Activated T-cell treated with anti-CD3 and anti-CD28 coated beads for 1 hour (primary cell): ENCODE data around the gene MOB3C.

Source experiments
- DNase-seq: peaks from one replicate; pipeline ENCODE4 v3.0.0-alpha.2; 2020; ENCODE audit warnings: low read depth

The MOB3C gene

DNA sequence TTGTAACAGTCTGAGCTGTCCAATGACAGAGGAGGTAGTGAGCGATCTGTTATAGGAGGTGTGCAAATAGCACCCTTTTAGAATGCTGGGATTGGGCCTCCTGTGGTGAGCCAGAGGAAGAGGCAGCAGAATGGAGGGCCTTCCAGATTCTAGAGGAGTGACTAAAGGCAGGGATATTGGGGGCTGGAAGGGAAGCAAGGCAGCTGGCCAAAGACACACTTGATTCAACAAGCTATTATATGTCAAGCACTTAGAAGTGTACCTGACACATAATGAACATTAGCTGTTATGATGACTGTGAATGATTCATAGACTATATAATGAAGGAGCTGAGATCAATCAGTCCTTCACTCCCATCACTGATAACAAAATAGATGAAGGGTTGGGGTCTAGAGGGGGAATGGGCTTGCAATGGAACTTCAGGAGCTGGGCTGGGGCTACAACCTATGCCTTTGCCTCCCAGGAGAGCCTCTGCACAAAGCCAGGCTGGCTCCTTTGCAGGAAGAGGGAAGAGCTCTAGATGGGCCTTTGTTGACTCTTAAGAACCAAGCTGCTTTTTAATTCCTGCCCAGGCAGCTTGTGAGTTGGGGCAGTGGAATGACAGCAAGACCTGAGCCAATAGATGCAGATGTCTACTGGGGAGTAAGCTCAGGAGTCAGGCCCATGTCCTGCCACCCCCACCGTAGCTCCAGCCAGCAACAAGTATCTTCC, 10.2 kb downstream of the MOB3C start:
- no peak for DNase-seq

DNA sequence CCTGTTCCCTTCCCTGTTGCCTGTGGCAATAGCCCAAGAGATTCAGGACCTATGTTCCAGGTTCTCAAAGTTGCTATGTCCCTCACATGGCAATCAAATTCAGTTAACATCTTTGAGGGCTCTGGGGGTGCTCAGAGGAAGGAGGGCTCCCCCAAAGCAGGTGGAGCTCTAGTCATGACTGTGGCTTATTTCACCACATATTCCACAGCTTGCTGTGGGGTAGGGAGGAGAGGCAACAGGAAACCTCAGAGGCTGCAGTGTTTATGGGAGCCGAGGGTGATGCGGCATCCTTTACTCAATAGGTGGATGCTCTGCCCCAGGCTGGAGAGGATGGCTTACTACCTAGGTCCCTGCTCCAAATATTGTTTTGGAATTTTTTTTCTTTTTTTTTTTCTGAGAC, 11.4 kb downstream of the MOB3C start:
- no peak for DNase-seq

GRCh38 chr1:46603858-46604549, 12.6 kb downstream of the MOB3C start, which contains the start of gene MKNK1:
MKNK1 (minus strand) TSS chr1:46604268; CDS start chr1:46583327, 20,941 bp downstream.
- DNase-seq, result peak; percentile 99

DNA sequence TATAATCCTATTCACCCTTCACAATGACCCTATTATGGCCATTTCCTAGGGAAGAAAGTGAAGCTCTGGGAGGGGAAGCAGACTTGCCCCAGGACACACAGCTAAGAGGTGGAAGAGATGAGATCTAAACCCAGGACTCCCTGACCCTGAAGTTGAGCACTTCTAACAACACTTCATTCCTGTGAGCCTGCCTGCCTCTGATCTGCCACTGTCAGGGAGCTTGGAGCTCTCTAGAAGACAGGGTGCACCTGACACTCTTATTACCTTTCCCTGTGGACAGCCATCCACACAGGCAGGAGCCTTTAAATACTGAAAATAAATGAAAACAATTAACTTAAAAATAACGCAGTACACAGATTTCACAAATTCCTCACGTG, 13.1 kb downstream of the MOB3C start:
- DNase-seq, result no peak

DNA sequence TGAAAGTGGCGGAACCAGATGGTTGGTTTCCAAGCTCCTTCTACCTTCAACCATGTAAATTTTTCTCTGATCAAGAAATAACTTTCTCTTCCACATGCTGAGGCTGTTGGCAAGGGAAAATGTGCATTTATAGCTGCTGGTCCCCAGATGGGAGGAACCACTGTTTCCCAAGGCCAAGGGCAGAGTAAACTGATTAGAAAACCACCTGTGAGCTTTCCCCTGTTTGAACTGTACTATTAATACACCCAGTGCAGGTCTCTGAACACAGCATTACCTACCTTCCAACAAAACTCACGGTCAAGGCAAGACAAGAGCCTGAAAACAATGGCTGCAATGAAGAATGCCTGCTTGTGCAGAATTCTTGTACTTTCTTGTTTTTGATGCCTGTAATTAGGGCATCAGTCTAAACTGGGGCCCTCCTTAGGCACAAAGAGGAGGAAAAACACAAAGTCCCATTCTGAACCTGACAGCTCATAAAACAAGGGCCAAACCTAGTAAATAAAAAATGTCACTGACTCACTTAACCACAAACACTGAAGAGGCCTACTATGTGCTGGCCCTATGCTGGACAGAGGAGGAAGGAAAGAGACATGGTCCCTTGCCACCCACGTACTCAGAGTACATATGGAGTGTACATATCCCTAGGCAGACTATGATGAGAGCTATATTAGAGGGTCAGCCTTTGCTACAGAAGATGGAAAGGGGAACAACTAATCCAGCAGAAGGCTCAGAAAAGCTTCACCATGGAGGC, 15.2 kb downstream of the MOB3C start:
- no peak for DNase-seq

- DNase-seq, result no peak
Observed at GRCh38 chr1:46599059-46599970, 17.3 kb downstream of the MOB3C start.

DNA sequence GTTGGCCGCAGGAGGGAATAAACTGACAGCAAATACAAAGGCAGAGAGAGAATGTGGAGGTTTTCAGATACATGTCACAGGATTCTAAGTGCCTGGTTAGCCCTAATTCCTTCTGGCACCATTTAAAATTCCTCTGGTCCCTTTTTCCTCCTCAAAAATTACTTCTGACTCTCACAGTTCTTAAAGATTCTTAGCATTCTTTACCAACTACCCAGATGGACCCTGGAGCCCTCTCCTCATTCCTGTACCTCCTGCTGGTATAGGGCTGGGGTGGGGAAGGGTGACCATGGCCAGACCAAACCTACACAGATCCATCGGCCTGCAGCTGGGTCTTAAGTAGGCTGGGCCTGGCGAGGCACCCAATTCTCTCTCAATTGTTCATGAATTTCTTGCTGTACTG, 19.8 kb downstream of the MOB3C start:
- DNase-seq, result no peak

GRCh38 chr1:46596036-46596435, 20.6 kb downstream of the MOB3C start:
- DNase-seq, result no peak

DNA sequence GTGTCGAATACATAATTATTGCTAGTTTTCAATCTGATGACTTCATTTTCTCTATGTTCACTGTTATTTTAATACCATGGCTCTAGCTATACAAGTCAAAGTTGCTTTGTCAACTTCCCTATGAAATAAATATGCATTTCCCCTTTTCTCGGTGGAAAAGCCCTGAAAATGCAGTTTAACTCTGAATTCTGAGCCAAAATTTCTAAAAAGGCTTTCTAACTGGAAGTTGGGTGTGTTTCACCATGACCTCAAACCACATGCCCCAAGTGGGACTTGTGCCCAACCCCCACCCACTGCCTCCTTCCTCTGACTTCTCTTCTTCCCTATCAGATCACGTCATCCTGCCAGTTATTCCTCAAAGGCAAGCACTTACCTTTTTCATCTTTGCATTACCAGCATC, 21.5 kb downstream of the MOB3C start:
- DNase-seq, result no peak

DNA sequence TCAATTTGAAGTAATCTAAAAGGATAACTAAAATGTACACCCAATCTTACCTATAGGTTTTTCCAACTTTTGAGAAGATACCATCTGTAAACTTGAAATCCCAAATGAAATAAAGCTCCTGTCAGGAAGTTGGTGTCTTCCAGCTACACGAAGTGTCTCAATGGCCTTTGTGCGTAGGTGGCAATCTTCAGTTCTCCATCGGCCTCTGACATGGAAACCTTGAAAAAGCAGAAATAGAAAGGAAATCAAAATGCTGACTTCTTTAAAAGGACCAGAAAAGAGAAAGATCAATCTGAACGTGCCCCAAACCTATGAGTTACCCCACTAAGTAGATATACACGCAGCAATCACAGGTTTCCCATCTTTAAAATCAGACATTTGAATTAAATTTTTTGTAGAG, 22.5 kb downstream of the MOB3C start:
- DNase-seq, result no peak

DNA sequence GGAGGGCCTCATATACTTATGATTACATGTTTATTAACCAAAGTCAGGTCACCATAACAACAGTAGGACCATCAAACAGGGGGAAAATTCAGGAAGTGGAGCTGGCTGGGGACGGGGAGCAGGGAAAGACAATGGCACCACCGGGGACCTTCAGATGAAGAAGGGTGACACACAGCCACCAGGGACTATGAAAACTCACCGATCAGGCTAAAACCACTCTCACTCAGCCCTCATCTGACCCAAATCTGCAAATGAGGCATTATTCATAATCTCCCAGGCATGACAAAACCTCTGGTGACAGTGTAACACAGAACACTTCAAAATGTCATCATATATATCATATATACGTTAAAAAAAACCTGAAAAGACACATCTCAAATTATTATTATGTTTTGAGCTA, 23.8 kb downstream of the MOB3C start:
- no peak for DNase-seq

GRCh38 chr1:46589529-46589928, 27.1 kb downstream of the MOB3C start:
- no peak for DNase-seq

DNA sequence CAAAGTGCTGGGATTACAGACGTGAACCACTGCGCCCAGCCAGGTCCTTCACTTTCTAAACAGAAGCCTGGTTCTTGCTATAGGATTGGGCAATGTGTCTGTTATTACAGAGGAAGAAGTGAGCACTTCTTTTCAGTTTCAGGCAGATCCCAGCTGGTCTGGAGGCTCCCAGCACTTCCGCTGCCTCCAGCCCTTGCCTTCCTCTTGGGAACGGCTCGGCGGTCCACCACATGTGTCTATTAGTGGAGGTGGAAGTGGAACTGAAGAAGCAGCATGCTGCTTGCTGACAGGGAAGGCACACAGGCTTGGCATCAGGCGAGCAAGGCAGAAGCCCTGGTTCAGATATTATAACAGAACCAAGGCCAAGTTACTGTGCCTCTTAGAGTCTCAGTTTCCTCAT, 29.5 kb downstream of the MOB3C start:
- no peak for DNase-seq

DNA sequence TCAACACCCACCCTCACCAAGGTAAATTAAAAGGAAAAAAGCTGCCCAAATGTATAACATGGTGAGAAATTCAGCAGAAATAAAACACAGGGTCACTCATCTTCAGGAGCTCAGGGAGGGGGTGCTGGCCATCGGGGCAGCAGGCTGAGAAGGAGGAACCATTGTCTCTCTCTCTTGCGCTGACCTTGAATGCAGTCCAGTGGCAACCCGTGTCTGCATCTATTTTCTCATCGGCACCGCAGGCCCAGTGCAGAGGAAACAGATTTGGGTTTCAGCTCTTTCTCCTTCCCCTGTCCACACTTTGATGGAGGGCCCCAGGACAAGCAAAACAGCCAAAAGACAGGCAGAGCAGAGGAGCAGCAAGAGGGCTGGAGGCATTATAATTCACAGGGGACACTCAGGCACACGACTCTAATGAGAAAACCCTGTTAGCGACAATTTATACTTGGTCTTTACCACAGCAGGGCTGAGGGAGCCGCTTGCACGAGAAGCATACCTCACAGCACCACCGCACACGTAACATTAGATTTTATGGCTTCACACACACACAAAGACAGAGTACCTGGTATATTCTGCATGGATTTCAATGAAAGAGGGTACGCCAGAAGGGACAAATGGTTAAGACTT, 31.2 kb downstream of the MOB3C start:
- DNase-seq, result no peak

DNA sequence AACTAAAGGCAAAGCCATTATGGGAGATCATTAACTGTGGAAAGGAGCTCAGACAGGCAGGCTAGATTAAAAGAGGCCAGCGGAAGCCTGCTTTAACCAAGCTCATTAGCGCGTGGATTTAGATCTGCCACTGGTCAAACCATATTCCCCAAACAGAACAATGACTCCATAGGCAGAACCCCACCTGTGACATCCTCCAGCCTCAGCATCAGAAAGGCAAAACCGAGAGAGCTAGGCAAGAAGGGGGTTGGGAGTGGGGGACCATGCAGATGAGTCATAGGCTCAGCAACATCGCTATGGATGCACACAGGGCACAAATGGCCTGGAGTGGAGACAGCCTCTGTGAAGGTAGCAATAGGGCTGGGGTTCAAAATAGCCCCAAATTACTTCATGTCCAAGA, 33.1 kb downstream of the MOB3C start:
- no peak for DNase-seq

DNA sequence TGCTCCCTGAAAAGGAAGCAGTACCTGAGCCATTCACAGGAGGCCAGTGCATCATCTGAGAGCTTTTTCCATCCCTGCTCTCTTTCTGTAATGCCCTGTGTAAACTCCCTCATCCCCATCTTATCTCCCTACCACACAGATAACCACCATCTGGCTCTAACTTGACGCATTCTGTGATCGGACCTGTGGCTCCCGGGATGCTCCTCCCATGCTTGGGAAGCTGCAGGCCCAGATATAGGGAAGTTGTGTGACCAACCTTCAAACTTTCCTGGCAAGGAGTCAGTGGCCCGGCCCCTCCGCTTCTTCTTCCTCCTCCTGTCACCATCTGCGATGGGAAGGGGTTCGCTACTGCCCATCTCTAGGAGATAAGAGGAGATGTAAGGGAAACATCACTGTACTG, 33.6 kb downstream of the MOB3C start:
- no peak for DNase-seq

DNA sequence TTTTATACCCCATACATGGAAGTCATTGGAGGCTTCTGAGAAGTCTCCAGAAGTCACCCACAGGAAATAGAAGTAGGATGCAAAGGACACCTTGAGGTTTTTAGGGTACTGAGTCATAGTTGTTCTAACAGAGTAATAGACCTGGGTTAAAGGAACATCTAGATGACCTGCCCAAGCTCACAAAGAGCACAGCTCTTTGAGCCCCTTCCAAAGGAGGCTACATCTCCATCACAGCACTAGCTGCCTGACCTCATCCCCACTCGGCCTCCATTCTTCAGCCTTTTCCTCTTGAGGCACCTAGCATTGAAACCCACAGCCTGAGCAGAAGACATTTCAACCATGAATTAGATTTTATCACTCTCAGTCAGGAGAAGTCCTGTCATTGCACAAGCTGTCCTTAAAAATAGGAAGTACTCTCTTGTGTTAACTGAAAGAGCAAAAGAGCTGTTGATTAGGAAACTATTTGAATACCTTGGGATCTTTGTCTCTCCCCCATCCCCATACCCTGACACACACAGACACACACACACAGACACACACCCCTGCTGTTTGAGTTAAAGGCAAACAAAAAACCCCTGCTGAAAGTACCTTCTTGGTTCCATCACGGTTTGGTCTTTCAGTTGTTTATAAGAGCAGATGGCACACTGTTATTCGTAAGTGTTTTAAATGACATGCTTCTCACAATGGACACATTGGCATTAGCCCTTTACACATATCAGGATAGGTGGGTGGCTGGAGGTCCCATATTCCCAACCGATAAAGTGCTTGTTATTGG, 34.7 kb downstream of the MOB3C start:
- DNase-seq, result no peak

DNA sequence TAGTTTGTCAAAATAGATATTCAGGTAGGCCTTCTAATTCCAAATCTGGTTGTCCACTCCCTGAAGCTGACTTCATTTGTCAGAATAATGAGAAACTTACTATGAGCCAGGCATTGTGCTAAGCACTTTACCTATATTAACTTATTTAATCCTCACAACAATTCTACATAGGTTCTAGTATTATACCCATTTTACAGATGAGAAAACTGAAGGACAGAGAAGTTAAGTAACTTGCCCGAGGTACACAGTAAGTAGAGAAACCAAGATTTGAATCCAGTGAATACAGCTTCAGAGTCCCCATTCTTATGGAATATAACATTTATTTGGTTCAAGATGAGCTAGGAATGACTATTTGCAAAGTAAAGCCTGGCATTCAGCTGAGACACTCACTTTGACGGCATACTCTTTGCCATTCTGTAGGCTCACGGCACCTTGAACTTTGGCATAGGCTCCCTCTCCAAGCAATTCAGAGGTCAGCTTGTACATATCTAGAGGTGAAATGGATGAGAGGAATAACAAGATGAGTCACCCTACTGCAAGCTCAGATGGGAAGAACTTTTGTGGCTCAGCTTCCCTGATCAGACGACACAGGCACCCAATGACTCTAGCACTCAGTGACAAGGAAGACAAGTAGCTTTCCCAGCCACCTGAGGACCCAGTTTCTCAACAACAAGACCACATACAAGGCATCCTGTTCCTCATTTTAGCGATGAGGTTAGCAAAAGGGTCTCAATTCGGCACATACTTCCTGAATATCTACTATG, 36.3 kb downstream of the MOB3C start:
- DNase-seq, result no peak

GRCh38 chr1:46577671-46578070, 38.9 kb downstream of the MOB3C start:
- no peak for DNase-seq

DNA sequence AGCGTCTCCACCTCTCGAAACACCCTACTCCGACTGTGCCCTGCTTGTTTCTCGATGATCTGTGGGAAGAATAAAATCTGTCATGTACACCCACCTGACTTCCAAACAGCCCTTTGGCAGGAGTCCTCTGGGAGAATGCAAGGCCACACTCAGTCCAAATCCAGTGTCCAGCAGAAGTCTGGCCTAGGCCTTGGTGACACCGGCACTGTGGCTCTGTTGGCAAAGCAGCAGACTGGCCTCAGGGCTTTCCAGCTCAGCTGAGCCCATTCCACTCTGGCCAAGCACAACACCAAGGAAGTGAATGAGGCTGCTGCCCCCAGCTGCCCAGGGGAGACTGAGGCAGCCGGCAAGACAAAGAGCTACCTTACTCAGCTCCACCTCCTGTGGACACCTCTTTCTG, 40.0 kb downstream of the MOB3C start:
- DNase-seq, result no peak
